Measurements from ENCODE around the gene NR3C2.

NR3C2 gene

GRCh38 chr4:148069086-148069894 is 372.9 kb downstream of the NR3C2 start:
- DNase-seq, result no peak
- H3K9me2 ChIP-seq (replicated peaks; ENCODE audit: insufficient read depth, low read length), result no peaks in the 10 kb centered on the region
- H2AFZ ChIP-seq (ENCODE audit: low read length), result no peak overlapping the region
- H3K9me3 ChIP-seq (replicated peaks; ENCODE audit: insufficient read depth, low read length), result no peaks in the 10 kb centered on the region
- H3K4me3 ChIP-seq (ENCODE audit: low read length), result no peak overlapping the region
- H3K36me3 ChIP-seq (replicated peaks; ENCODE audit: insufficient read depth, low read length), result 0 out of 2 replicates have a peak, but pooled peaks cover 3% of the 10 kb centered on the region
- TF ChIP-seq EZH2phosphoT487 (IDR thresholded peaks at IDR 0.05; ENCODE audit: low read length) (no peak), CTCF (IDR thresholded peaks at IDR 0.05; ENCODE audit: low read length) (no peak), EZH2 (optimal IDR thresholded peaks at IDR 0.05; ENCODE audit: low read depth, low read length) (no peak)
- H4K20me1 ChIP-seq (ENCODE audit: insufficient read depth, low read length), result no peaks in the 10 kb centered on the region
- no peak overlapping the region for H3K27ac ChIP-seq (ENCODE audit: low read length)
- H3K4me1 ChIP-seq (ENCODE audit: low read length), result no peaks in the 10 kb centered on the region
- no peak overlapping the region for H3K9ac ChIP-seq (ENCODE audit: low read length)
- peaks cover 4% of the 10 kb centered on the region; the same call in 1 of the 2 replicates for H3K79me2 ChIP-seq (ENCODE audit: low read length)
- H3K4me2 ChIP-seq (ENCODE audit: low read depth, low read length), result no peak overlapping the region
- no peaks in the 10 kb centered on the region for H3K27me3 ChIP-seq (replicated peaks; ENCODE audit: insufficient read depth, low read length)
- no peaks in the 10 kb centered on the region for H3F3A ChIP-seq (ENCODE audit: insufficient read depth, low read length)

DNA sequence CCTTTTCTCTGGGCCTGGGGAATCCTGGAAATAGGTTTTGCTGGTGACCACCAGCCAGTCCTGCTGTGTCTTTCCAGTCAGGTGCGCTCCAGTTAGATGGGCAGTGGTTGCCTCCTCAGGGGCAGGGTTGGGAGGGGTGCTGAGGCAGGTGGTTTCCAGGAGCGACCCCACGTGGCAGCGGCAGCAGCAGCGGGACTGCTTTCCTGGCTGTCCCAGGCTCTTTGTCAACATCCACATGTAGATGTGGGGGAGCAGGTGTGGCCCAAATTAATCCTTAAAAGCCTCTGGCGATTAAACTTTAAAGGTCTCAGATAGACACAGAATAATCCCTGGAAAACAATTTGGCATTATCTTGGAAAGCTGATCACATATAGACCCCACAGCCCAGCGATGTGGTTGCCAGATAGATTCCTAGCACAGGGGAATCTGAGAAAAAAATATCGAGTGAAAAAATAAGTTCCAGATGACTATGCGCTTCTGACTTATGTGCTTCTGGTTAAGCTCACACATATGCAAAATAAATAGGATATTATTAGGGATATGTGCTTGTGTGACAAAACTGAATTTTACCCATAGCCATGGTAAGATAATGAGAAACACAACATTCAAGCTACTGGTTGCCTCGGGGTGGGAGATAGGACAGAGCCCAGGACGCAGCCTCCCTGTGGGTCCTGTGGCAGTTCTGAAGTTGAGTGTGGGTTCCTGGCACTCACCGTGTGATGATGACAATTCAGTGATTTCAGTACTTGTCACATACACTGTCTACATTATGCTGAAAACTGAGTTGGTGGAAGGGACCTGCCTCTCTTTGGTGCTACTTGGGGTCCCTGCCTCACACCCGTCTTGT is 373.9 kb downstream of the NR3C2 start:
- no peak for TF ChIP-seq EZH2phosphoT487 (IDR thresholded peaks at IDR 0.05; ENCODE audit: low read length)
- TF ChIP-seq CTCF (IDR thresholded peaks at IDR 0.05; ENCODE audit: low read length), result no peak
- no peak for TF ChIP-seq EZH2 (optimal IDR thresholded peaks at IDR 0.05; ENCODE audit: low read depth, low read length)
- Histone ChIP-seq H3F3A (ENCODE audit: insufficient read depth, low read length) (no peaks in the 10 kb centered on the region), H3K9me2 (replicated peaks; ENCODE audit: insufficient read depth, low read length) (no peaks in the 10 kb centered on the region), H2AFZ (ENCODE audit: low read length) (no peak overlapping the region), H3K79me2 (ENCODE audit: low read length) (peaks cover 4% of the 10 kb centered on the region; the same call in 1 of the 2 replicates), H4K20me1 (ENCODE audit: insufficient read depth, low read length) (no peaks in the 10 kb centered on the region), H3K27me3 (replicated peaks; ENCODE audit: insufficient read depth, low read length) (no peaks in the 10 kb centered on the region), H3K27ac (ENCODE audit: low read length) (no peak overlapping the region), H3K4me1 (ENCODE audit: low read length) (no peaks in the 10 kb centered on the region), H3K4me3 (ENCODE audit: low read length) (no peak overlapping the region), H3K9me3 (replicated peaks; ENCODE audit: insufficient read depth, low read length) (no peaks in the 10 kb centered on the region), H3K36me3 (replicated peaks; ENCODE audit: insufficient read depth, low read length) (0 out of 2 replicates have a peak, but pooled peaks cover 3% of the 10 kb centered on the region), H3K9ac (ENCODE audit: low read length) (no peak overlapping the region), H3K4me2 (ENCODE audit: low read depth, low read length) (no peak overlapping the region)
- no peak for DNase-seq

DNA sequence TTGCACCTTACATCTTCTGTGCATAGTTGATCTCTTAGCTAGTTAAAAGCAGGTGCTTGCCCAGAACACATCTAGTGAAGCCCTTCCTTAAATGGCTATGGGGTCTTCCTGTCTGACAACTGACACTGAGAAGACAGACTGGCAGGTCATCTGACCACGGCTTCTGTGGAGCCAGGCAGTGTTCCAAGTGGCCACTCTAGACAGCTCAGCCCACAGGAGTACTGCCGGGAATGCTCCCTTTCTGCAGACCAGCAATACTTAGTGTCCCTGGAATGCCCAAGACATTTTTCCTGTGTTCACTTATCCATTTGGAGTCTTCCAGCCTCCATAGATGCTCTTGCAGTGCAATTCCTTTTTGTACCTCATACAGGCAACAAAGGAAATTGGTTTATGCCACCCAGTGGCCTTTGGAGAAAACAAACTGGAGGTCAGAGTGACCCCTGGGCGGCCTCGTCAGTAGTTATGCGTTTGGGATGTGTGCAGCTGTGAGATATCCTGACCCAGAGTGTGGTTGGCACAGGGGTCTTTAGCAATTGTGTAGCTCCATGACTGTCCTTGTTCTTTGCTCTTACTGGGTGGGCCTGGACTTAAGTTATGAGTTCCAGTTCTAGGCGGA is 374.8 kb downstream of the NR3C2 start:
- DNase-seq, result no peak
- no peaks in the 10 kb centered on the region for H3K9me2 ChIP-seq (replicated peaks; ENCODE audit: insufficient read depth, low read length)
- no peaks in the 10 kb centered on the region for H3K4me1 ChIP-seq (ENCODE audit: low read length)
- peaks cover 4% of the 10 kb centered on the region; the same call in 1 of the 2 replicates for H3K79me2 ChIP-seq (ENCODE audit: low read length)
- 0 out of 2 replicates have a peak, but pooled peaks cover 3% of the 10 kb centered on the region for H3K36me3 ChIP-seq (replicated peaks; ENCODE audit: insufficient read depth, low read length)
- no peaks in the 10 kb centered on the region for H3F3A ChIP-seq (ENCODE audit: insufficient read depth, low read length)
- no peak overlapping the region for H3K9ac ChIP-seq (ENCODE audit: low read length)
- no peak for TF ChIP-seq EZH2 (optimal IDR thresholded peaks at IDR 0.05; ENCODE audit: low read depth, low read length)
- TF ChIP-seq CTCF (IDR thresholded peaks at IDR 0.05; ENCODE audit: low read length), result no peak
- TF ChIP-seq EZH2phosphoT487 (IDR thresholded peaks at IDR 0.05; ENCODE audit: low read length), result no peak
- H4K20me1 ChIP-seq (ENCODE audit: insufficient read depth, low read length), result no peaks in the 10 kb centered on the region
- no peak overlapping the region for H3K27ac ChIP-seq (ENCODE audit: low read length)
- no peak overlapping the region for H3K4me3 ChIP-seq (ENCODE audit: low read length)
- H3K27me3 ChIP-seq (replicated peaks; ENCODE audit: insufficient read depth, low read length), result no peaks in the 10 kb centered on the region
- no peak overlapping the region for H3K4me2 ChIP-seq (ENCODE audit: low read depth, low read length)
- no peaks in the 10 kb centered on the region for H3K9me3 ChIP-seq (replicated peaks; ENCODE audit: insufficient read depth, low read length)
- no peak overlapping the region for H2AFZ ChIP-seq (ENCODE audit: low read length)
